H1 (cell line): ENCODE measurements around the gene NTRK1. TPM values are rescaled to one million over a fixed set of nuclear protein-coding genes. Genes with fewer than 3 reads are reported as not detected.
A peak's percentile ranks its signal among the peaks of the same experiment; 100 is the strongest.

ENCODE experiments used
- CTCF ChIA-PET: fragments of 300-600 bp; sonication (Branson Sonifier 250); formaldehyde crosslinking; loops from one replicate; lab custom pipeline; 2021; ENCODE audit not compliant: partially characterized antibody; lab: Charles Lee
- POLR2A ChIA-PET: fragments of 300-600 bp; sonication (Branson Sonifier 250); formaldehyde crosslinking; loops from one replicate; lab custom pipeline; 2021; ENCODE audit warnings: inconsistent platforms; ENCODE audit not compliant: partially characterized antibody; lab: Charles Lee
- DNase-seq, 2 experiments: peaks; one replicate each; pipeline versions ENCODE4 v3.0.0 to v3.0.0-alpha.2; 2010 to 2022; ENCODE audit warnings: low spot score in 2 of 2, low read depth in 1 of 2, mixed read lengths in 1 of 2
- FAIRE-seq: peaks from 2 replicates; lab custom pipeline; 2011; peaks lifted over from hg19 to GRCh38; lab: Jason Lieb, UNC
- H2AFZ ChIP-seq: 2 replicates; pipeline ENCODE4 v1.8.1; 2012; ENCODE audit warnings: low read length, inconsistent platforms
- H2AK5ac ChIP-seq: 2 replicates; pipeline ENCODE4 v1.6.1; 2013; ENCODE audit warnings: low read depth, low read length
- H2BK120ac ChIP-seq: replicated peaks from 2 replicates; pipeline ENCODE3; 2013; ENCODE audit warnings: low read depth, low read length, inconsistent platforms
- H2BK12ac ChIP-seq: 2 replicates; pipeline ENCODE4 v1.6.1; 2013; ENCODE audit warnings: low read depth, low read length
- H2BK15ac ChIP-seq: 2 replicates; pipeline ENCODE4 v1.6.1; 2013; ENCODE audit warnings: low read length
- H2BK20ac ChIP-seq: 2 replicates; pipeline ENCODE4 v1.6.1; 2013; ENCODE audit warnings: low read length
- H2BK5ac ChIP-seq: 2 replicates; pipeline ENCODE4 v1.6.1; 2013; ENCODE audit warnings: low read depth, low read length
- H3K14ac ChIP-seq: 2 replicates; pipeline ENCODE4 v1.6.1; 2013; ENCODE audit warnings: inconsistent platforms; ENCODE audit not compliant: insufficient read length
- H3K18ac ChIP-seq: 2 replicates; pipeline ENCODE4 v1.6.1; 2013; ENCODE audit warnings: low read length; ENCODE audit errors: extremely low read depth
- H3K23ac ChIP-seq: 2 replicates; pipeline ENCODE4 v1.6.1; 2013; ENCODE audit warnings: inconsistent platforms; ENCODE audit not compliant: insufficient read length
- H3K23me2 ChIP-seq: 2 replicates; pipeline ENCODE4 v1.6.1; 2013; ENCODE audit warnings: low read depth, low read length
- H3K27ac ChIP-seq: 2 replicates; pipeline ENCODE4 v1.6.1; 2011; ENCODE audit warnings: low read depth, low read length, inconsistent platforms
- H3K27me3 ChIP-seq, 4 experiments: replicated peaks in 1 of 4; 1 replicate in 1 of 4; 2 replicates in 3 of 4; pipeline versions ENCODE4 v1.6.1 to v1.8.1; 2011 to 2013; ENCODE audit warnings: low read length in 3 of 4, mild to moderate bottlenecking in 3 of 4, inconsistent platforms in 2 of 4, mixed read lengths in 2 of 4, moderate library complexity in 1 of 4; ENCODE audit not compliant: control insufficient read depth in 3 of 4, insufficient read depth in 3 of 4; ENCODE audit errors: extremely low read depth in 1 of 4
- H3K36me3 ChIP-seq, 4 experiments: 2 replicates each; pipeline versions ENCODE4 v1.6.1 to v1.8.1; 2011 to 2013; ENCODE audit warnings: mild to moderate bottlenecking in 4 of 4, low read length in 3 of 4, moderate library complexity in 2 of 4, control low read depth in 1 of 4, inconsistent platforms in 1 of 4; ENCODE audit not compliant: insufficient read depth in 4 of 4, control insufficient read depth in 2 of 4
- H3K4ac ChIP-seq: replicated peaks from 2 replicates; pipeline ENCODE3; 2013; ENCODE audit warnings: low read length, low read depth, mixed read lengths, inconsistent platforms; ENCODE audit not compliant: insufficient read length
- H3K4me1 ChIP-seq, 4 experiments: replicated peaks in 1 of 4; 1 replicate in 1 of 4; 2 replicates in 3 of 4; pipeline versions ENCODE4 v1.6.1 to v1.8.1; 2011 to 2013; ENCODE audit warnings: low read length in 3 of 4, inconsistent platforms in 2 of 4, mixed read lengths in 1 of 4; ENCODE audit not compliant: insufficient read depth in 4 of 4, control insufficient read depth in 3 of 4
- H3K4me2 ChIP-seq, 2 experiments: 2 replicates each; pipeline versions ENCODE4 v1.6.1 to v1.8.1; 2011 to 2013; ENCODE audit warnings: low read depth in 2 of 2, low read length in 2 of 2, control low read depth in 1 of 2, inconsistent platforms in 1 of 2, mild to moderate bottlenecking in 1 of 2; ENCODE audit not compliant: insufficient read depth in 1 of 2
- H3K4me3 ChIP-seq, 4 experiments: fragments of 200-600, 300-600 bp in 1 of 4; sonication (generic), shearing (Covaris generic), sonication (Bioruptor Twin) in 1 of 4; 2 replicates each; pipeline versions ENCODE4 v1.5.1 to v1.8.1; 2011 to 2016; ENCODE audit warnings: low read length in 4 of 4, low read depth in 3 of 4, control low read depth in 2 of 4, inconsistent platforms in 2 of 4, mild to moderate bottlenecking in 2 of 4, mixed read lengths in 1 of 4, moderate library complexity in 1 of 4; ENCODE audit not compliant: insufficient read depth in 2 of 4; ENCODE audit errors: extremely low read depth in 1 of 4
- H3K56ac ChIP-seq: replicated peaks from 2 replicates; pipeline ENCODE3; 2013; ENCODE audit warnings: low read depth, mild to moderate bottlenecking, mixed read lengths, low read length, inconsistent platforms; ENCODE audit not compliant: insufficient read length
- H3K79me1 ChIP-seq: 2 replicates; pipeline ENCODE4 v1.6.1; 2013; ENCODE audit warnings: low read depth, low read length, control low read depth
- H3K79me2 ChIP-seq, 2 experiments: 2 replicates each; pipeline versions ENCODE4 v1.6.1 to v1.8.1; 2012 to 2013; ENCODE audit warnings: low read length in 2 of 2, mild to moderate bottlenecking in 2 of 2, inconsistent platforms in 1 of 2; ENCODE audit not compliant: insufficient read depth in 2 of 2, control insufficient read depth in 1 of 2
- H3K9ac ChIP-seq, 4 experiments: replicated peaks in 1 of 4; 1 replicate in 1 of 4; 2 replicates in 3 of 4; pipeline versions ENCODE4 v1.6.1 to v1.8.1; 2011 to 2013; ENCODE audit warnings: low read depth in 3 of 4, low read length in 3 of 4, control low read depth in 2 of 4, mild to moderate bottlenecking in 2 of 4, moderate library complexity in 2 of 4, inconsistent platforms in 1 of 4; ENCODE audit errors: extremely low read depth in 1 of 4
- H3K9me3 ChIP-seq, 2 experiments: 2 replicates each; pipeline versions ENCODE4 v1.6.1 to v1.8.1; 2012 to 2013; ENCODE audit warnings: mild to moderate bottlenecking in 2 of 2, moderate library complexity in 2 of 2, control low read depth in 1 of 2, inconsistent platforms in 1 of 2, low read depth in 1 of 2, low read length in 1 of 2, mixed read lengths in 1 of 2; ENCODE audit not compliant: insufficient read depth in 2 of 2
- H4K20me1 ChIP-seq, 2 experiments: replicated peaks in 1 of 2; 2 replicates each; pipeline versions ENCODE3 to v1.8.1; 2011 to 2013; ENCODE audit warnings: inconsistent platforms in 2 of 2, low read length in 2 of 2, mild to moderate bottlenecking in 1 of 2; ENCODE audit not compliant: insufficient read depth in 2 of 2, control insufficient read depth in 1 of 2
- H4K5ac ChIP-seq: 2 replicates; pipeline ENCODE4 v1.6.1; 2013; ENCODE audit warnings: low read length, low read depth, mixed read lengths, inconsistent platforms; ENCODE audit not compliant: insufficient read length
- H4K8ac ChIP-seq: 2 replicates; pipeline ENCODE4 v1.8.0; 2013; ENCODE audit warnings: mild to moderate bottlenecking, moderate library complexity, low read length, inconsistent platforms; ENCODE audit not compliant: insufficient read depth; ENCODE audit errors: extremely low read depth
- H4K91ac ChIP-seq: replicated peaks from 2 replicates; pipeline ENCODE3; 2013; ENCODE audit warnings: low read length, mixed read lengths, inconsistent platforms; ENCODE audit not compliant: insufficient read length
- EGR1 ChIP-seq: IDR thresholded peaks from 2 replicates; pipeline ENCODE4 v1.6.1; 2011; ENCODE audit warnings: low read depth, low read length, borderline replicate concordance
- POLR2AphosphoS5 ChIP-seq: IDR thresholded peaks from 2 replicates; pipeline ENCODE4 v1.6.1; 2011; ENCODE audit warnings: low read depth, low read length
- WGBS, 2 experiments: shearing (Covaris generic) in 1 of 2; methylation state at CpG; one replicate each; pipeline versions ENCODE4 v1.1.6 to v1.1.7; 2013 to 2015; ENCODE audit warnings: low lambda C conversion rate in 2 of 2, mixed read lengths in 2 of 2, inconsistent platforms in 1 of 2, low coverage in 1 of 2, missing lambda C conversion rate in 1 of 2; ENCODE audit not compliant: insufficient replicate concordance in 2 of 2, insufficient coverage in 1 of 2, insufficient read length in 1 of 2; ENCODE audit errors: extremely low coverage in 1 of 2, missing lambda C conversion rate in 1 of 2; 5-methylcytosine and 5-hydroxymethylcytosine counted together
- polyA plus RNA-seq, 7 experiments: library from polyadenylated mRNA; depleted of rRNA in 3 of 7; stranded (reverse) in 5 of 7; unstranded in 2 of 7; fragments of >200 nt in 5 of 7; fragments of 200-250 nt in 2 of 7; gene quantifications; 1 replicate in 5 of 7; 2 replicates in 1 of 7; 4 replicates in 1 of 7; pipeline versions ENCODE4 v1.2.1 to v1.2.3, GENCODE V29; 2011 to 2013; ENCODE audit warnings: missing spikeins in 2 of 7, mixed read lengths in 2 of 7
- total RNA-seq: library from RNA; stranded (reverse); fragmentation: NEBNext Ultra II Directional; extraction: Animal tissue kit (Norgen Biotek cat#: 25700); gene quantifications from 2 replicates; pipeline ENCODE4 v1.2.1, GENCODE V29; 2021

The NTRK1 gene
- total and polyA plus RNA-seq, 2 of the 8 experiments (the other 6 are each of a cell fraction or from before 2014, with no cell fraction given) = 0.12 to 0.24 TPM

GRCh38 chr1:156905651-156906050 lies 45.0 kb downstream of the NTRK1 start:
- Histone ChIP-seq H4K20me1 (peaks cover 0 to 4% of the 10 kb centered on the region in 2 experiments), H4K91ac (no peak overlapping the region), H3K18ac (no peak overlapping the region), H3K27me3 (peaks cover 0 to 2% (median under 1%) of the 10 kb centered on the region in 4 experiments; a peak in 4 of 7 replicates), H2BK5ac (no peak overlapping the region), H3K9ac (no peak overlapping the region), H3K4me3 (no peak overlapping the region), H2BK15ac (no peak overlapping the region), H3K9me3 (peaks cover 0 to 4% of the 10 kb centered on the region in 2 experiments; a peak in 1 of 4 replicates), H3K4me1 (peaks cover 1 to 4% (median 3%) of the 10 kb centered on the region in 4 experiments; a peak in 6 of 7 replicates), H3K4ac (no peak overlapping the region), H2AK5ac (no peak overlapping the region), H2BK120ac (no peak overlapping the region), H3K79me1 (no peaks in the 10 kb centered on the region), H2BK12ac (0 out of 2 replicates have a peak overlapping the region, but pooled peaks have one; percentile 27), H3K36me3 (no peaks in the 10 kb centered on the region), H3K56ac (no peak overlapping the region), H3K23me2 (peaks cover 3% of the 10 kb centered on the region; the same call in 1 of the 2 replicates), H3K14ac (no peak overlapping the region), H3K23ac (no peak overlapping the region), H3K79me2 (no peaks in the 10 kb centered on the region), H2BK20ac (0 out of 2 replicates have a peak overlapping the region, but pooled peaks have one; percentile 18), H4K5ac (no peak overlapping the region), H4K8ac (no peak overlapping the region), H3K4me2 (no peak overlapping the region), H2AFZ (no peak overlapping the region), H3K27ac (no peak overlapping the region)
- CTCF ChIA-PET = interaction anchor here (2.2 to 2.4 kb wide), 2 partner anchors 8 to 13 kb away, joined by 9 to 13 read pairs; partner anchors contain the start of gene PEAR1
- WGBS, 2 experiments = 57% methylated on average over 4 of the region's 4 CpGs; no CpG with 5 or more reads in 1 of the 2 experiments
- DNase-seq (no peak), FAIRE-seq (no peak)
- TF ChIP-seq POLR2AphosphoS5 (no peak), EGR1 (no peak)
- POLR2A ChIA-PET = no interaction called here
